A673 (cell line): ENCODE data around the gene COX6A2.

Experiments
- CTCF ChIP-seq: fragments of 300-800, 200-600 bp; sonication (generic); conservative IDR thresholded peaks from 2 replicates; pipeline ENCODE4 v1.5.1; 2017; ENCODE audit warnings: low read depth, mild to moderate bottlenecking, antibody characterized with exemption, low read length, moderate library complexity, mixed read lengths
- EZH2 ChIP-seq: fragments of 200-600 bp; sonication (generic); IDR thresholded peaks from 2 replicates; pipeline ENCODE4 v1.6.1; 2017; ENCODE audit warnings: borderline replicate concordance, low read depth, mild to moderate bottlenecking, mixed read lengths, antibody characterized with exemption, low read length; ENCODE audit not compliant: poor library complexity, severe bottlenecking

GRCh38 chr16:31464348-31464769 is 36.2 kb upstream of the COX6A2 start:
- TF ChIP-seq CTCF = no peak
- TF ChIP-seq EZH2 = no peak
